ENCODE measurements around the gene BCAS1.

GRCh38 chr20:53977391-53977790, 93.0 kb downstream of the BCAS1 start:
- TF ChIP-seq CTCF (IDR thresholded peaks at IDR 0.05; ENCODE audit: low read length) (no peak), EZH2 (IDR thresholded peaks at IDR 0.05; ENCODE audit: borderline replicate concordance, low read length) (no peak)
